AG04450 (cell line): ENCODE results near the gene TEKT4. TPM values are rescaled to one million over a fixed set of nuclear protein-coding genes. Genes with fewer than 3 reads are reported as not detected.
"Not testable (repeated sequence)": the region's sequence is repeated elsewhere in the genome, so short reads cannot be mapped to it uniquely, and the experiment has no call there.

Source experiments
- CTCF ChIA-PET: fragments of 300-600, 350-600 bp; formaldehyde crosslinking; extraction: SDS; loops from one replicate; lab custom pipeline; 2022; ENCODE audit warnings: antibody characterized with exemption, inconsistent platforms; lab: Charles Lee
- POLR2A ChIA-PET: fragments of 350-600 bp; formaldehyde crosslinking; extraction: SDS; loops from one replicate; lab custom pipeline; 2021; ENCODE audit warnings: antibody characterized with exemption, inconsistent platforms; lab: Yijun Ruan, JAX
- DNase-seq: peaks from one replicate; pipeline ENCODE4 v3.0.0-alpha.2; 2011; ENCODE audit warnings: low read depth, low spot score
- H3K27ac ChIP-seq: one replicate; pipeline ENCODE4 v1.5.1; 2012; ENCODE audit warnings: low read depth, low read length, control low read depth
- H3K27me3 ChIP-seq: one replicate; pipeline ENCODE4 v1.6.0; 2012; ENCODE audit warnings: low read length; ENCODE audit not compliant: control insufficient read depth, insufficient read depth
- H3K4me3 ChIP-seq: 2 replicates; pipeline ENCODE4 v1.5.1; 2011; ENCODE audit warnings: mild to moderate bottlenecking, low read depth, low read length, control low read depth
- H3K9me3 ChIP-seq: 2 replicates; pipeline ENCODE4 v1.5.1; 2012; ENCODE audit warnings: low read length; ENCODE audit not compliant: control insufficient read depth, insufficient read depth
- CTCF ChIP-seq: IDR thresholded peaks from 2 replicates; pipeline ENCODE4 v1.5.1; 2011; ENCODE audit warnings: low read depth, low read length, control low read depth, inconsistent platforms
- polyA plus RNA-seq: library from polyadenylated mRNA; depleted of rRNA; stranded (reverse); fragments of >200 nt; gene quantifications from 2 replicates; pipeline ENCODE4 v1.2.3, GENCODE V29; 2011

Gene TEKT4
- polyA plus RNA-seq, 1 experiment, result not detected

- CTCF ChIA-PET, result no interaction called here
- H3K9me3 ChIP-seq, result peaks cover 28% of the 10 kb centered on the region
- TF ChIP-seq CTCF, result no peak
- POLR2A ChIA-PET, result no interaction called here
- no peak overlapping the region for H3K27ac ChIP-seq
- no peaks in the 10 kb centered on the region for H3K27me3 ChIP-seq
- no peak overlapping the region for H3K4me3 ChIP-seq
- DNase-seq, result no peak
Observed at GRCh38 chr2:94879982-94880377, 8.8 kb downstream of the TEKT4 start.

DNA sequence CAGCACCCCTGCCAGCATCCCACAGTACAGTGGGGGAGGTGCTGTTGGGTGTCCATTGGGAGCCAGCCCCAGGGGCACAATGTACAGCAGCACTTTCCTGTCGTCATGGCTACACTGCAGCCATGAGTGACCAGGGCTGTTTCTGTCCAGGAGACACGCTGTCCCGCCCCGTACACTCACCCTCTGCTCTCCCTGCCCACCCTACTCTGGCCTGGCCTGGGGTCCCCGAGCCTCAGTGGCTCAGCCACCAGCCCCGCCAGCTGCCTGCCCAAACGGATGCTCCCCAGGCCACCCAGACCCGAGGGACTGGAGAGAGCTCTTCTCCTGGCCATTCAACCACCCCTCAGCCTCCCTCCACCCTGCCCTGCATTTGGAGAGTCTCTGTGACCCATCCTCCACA is 9.3 kb downstream of the TEKT4 start:
- no peak overlapping the region for H3K4me3 ChIP-seq
- no peak for TF ChIP-seq CTCF
- CTCF ChIA-PET, result no interaction called here
- H3K9me3 ChIP-seq, result peaks cover 23% of the 10 kb centered on the region; the same call in 1 of the 2 replicates
- no peaks in the 10 kb centered on the region for H3K27me3 ChIP-seq
- POLR2A ChIA-PET, result no interaction called here
- no peak overlapping the region for H3K27ac ChIP-seq
- no peak for DNase-seq

GRCh38 chr2:94881070-94881469 is 9.8 kb downstream of the TEKT4 start:
- ChIA-PET POLR2A (no interaction called here), CTCF (no interaction called here)
- no peak overlapping the region for H3K27ac ChIP-seq
- no peak for TF ChIP-seq CTCF
- no peak overlapping the region for H3K4me3 ChIP-seq
- H3K27me3 ChIP-seq, result no peaks in the 10 kb centered on the region
- no peak for DNase-seq
- peaks cover 21% of the 10 kb centered on the region; the same call in 1 of the 2 replicates for H3K9me3 ChIP-seq

- no peak for TF ChIP-seq CTCF
- ChIA-PET POLR2A (no interaction called here), CTCF (no interaction called here)
- no peak for DNase-seq
- Histone ChIP-seq H3K9me3 (no peaks in the 10 kb centered on the region), H3K4me3 (no peak overlapping the region), H3K27me3 (no peaks in the 10 kb centered on the region), H3K27ac (no peak overlapping the region)
Observed at GRCh38 chr2:94890234-94890633, 19.0 kb downstream of the TEKT4 start.

DNA sequence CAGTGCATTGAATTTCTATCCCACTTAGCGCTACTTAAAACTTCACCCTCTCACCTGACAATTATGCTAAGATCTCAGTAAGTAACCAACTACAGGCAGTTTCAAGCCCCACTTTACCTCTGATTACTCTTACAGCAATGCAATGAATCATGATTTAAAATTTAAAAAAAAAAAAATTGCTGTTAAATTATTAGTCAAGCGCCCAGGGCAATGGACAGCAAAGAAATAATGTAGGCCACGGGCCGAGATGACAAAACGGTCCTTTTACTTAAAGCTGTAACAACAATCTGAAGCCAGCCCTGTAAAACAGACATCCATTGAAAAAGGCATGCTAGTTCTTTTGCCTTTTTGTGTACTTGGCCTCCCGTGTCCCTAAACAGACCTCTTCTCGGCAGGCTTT is 24.0 kb downstream of the TEKT4 start:
- POLR2A ChIA-PET, CTCF ChIA-PET, H3K4me3 ChIP-seq, DNase-seq, H3K27ac ChIP-seq, H3K9me3 ChIP-seq, H3K27me3 ChIP-seq: not testable (repeated sequence)

GRCh38 chr2:94906976-94907375 is 35.7 kb downstream of the TEKT4 start:
- POLR2A ChIA-PET, H3K27ac ChIP-seq, CTCF ChIA-PET, H3K9me3 ChIP-seq, H3K4me3 ChIP-seq, DNase-seq, H3K27me3 ChIP-seq: not testable (repeated sequence)
